Activated T-cell treated with anti-CD3 and anti-CD28 coated beads, Interleukin-2, amount 50 U/mL, for 24 hours (primary cell): Measurements from ENCODE around the gene EEPD1.
"Not testable (repeated sequence)": the region's sequence is repeated elsewhere in the genome, so short reads cannot be mapped to it uniquely, and the experiment has no call there.

Experiments
- DNase-seq: peaks from one replicate; pipeline ENCODE4 v3.0.0-alpha.2; 2020
- H3K27ac Mint-ChIP-seq: 2 replicates; pipeline ENCODE4 v1.8.0; 2020; ENCODE audit warnings: mild to moderate bottlenecking, mixed read lengths
- H3K27me3 Mint-ChIP-seq: 2 replicates; pipeline ENCODE4 v1.8.0; 2020; ENCODE audit warnings: mixed read lengths
- H3K36me3 Mint-ChIP-seq: 2 replicates; pipeline ENCODE4 v1.8.0; 2020; ENCODE audit warnings: low read depth, mixed read lengths
- H3K4me1 Mint-ChIP-seq: 2 replicates; pipeline ENCODE4 v1.8.0; 2020; ENCODE audit warnings: low read depth, mixed read lengths
- H3K4me3 Mint-ChIP-seq: 2 replicates; pipeline ENCODE4 v1.8.0; 2020; ENCODE audit warnings: mild to moderate bottlenecking, moderate library complexity, mixed read lengths
- H3K9me3 Mint-ChIP-seq: 2 replicates; pipeline ENCODE4 v1.8.0; 2020; ENCODE audit warnings: mixed read lengths

Gene EEPD1

GRCh38 chr7:36313607-36314006 is 160.6 kb downstream of the EEPD1 start:
- Mint-ChIP-seq H3K36me3 (no peaks in the 10 kb centered on the region), H3K27ac (no peak overlapping the region), H3K4me1 (no peaks in the 10 kb centered on the region), H3K4me3 (no peak overlapping the region), H3K9me3 (no peaks in the 10 kb centered on the region), H3K27me3 (no peaks in the 10 kb centered on the region)
- no peak for DNase-seq

GRCh38 chr7:36314491-36314890 is 161.4 kb downstream of the EEPD1 start:
- H3K9me3 Mint-ChIP-seq, result no peaks in the 10 kb centered on the region
- no peaks in the 10 kb centered on the region for H3K27me3 Mint-ChIP-seq
- no peak for DNase-seq
- no peak overlapping the region for H3K27ac Mint-ChIP-seq
- H3K4me3 Mint-ChIP-seq, result no peak overlapping the region
- no peaks in the 10 kb centered on the region for H3K4me1 Mint-ChIP-seq
- no peaks in the 10 kb centered on the region for H3K36me3 Mint-ChIP-seq

DNA sequence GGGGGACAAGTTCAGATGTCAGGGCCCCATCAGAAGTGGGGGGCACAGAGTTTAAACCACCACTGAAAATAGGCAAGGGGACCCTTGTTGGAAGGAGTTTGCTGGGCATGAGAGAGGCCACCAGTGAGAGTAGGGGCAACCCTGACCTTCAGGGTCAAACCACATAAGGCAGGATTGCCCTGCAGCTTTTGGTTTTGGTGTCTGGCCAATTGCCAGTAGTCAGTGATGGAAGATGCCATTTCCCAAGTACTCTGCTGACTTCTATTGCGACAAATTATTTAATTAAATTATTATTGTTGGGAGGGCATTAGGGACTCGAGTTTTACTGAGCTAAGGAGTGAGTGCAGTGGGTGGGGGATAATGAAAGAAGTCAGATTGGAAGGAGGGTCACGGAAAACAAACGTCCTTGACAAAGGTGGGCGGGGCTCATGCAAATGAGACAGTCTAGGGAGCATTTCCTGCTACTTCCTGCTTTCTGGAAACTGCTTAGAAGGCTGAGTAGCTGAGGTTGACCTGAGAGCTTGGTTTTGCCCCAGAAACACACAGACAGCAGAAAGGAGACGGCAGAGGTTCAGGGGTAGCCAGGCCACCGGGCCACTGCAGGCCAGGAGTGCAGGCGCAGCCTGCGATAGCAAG is 162.4 kb downstream of the EEPD1 start:
- H3K27ac Mint-ChIP-seq, result no peak overlapping the region
- peaks cover 3% of the 10 kb centered on the region for H3K27me3 Mint-ChIP-seq
- H3K4me1 Mint-ChIP-seq, result no peaks in the 10 kb centered on the region

DNA sequence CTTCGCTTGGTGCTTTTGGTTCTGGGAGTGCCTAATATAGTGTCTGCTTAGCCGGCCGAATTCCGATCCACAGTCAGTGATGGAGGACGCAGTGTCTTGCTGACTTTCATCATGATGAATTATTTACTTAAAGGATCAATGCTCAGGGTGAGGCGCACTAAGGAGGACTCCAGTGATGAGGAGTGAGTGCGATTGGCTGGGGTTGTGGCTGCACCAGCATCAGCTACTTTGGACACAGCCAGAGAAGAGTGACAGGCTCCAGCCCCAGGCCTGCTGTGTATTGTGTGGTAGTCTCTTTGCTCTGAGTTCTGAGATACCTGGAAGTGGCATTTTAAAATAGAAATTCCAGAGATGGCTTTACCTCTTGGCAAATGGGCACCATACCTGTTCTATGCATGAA is 163.3 kb downstream of the EEPD1 start:
- no peaks in the 10 kb centered on the region for H3K9me3 Mint-ChIP-seq
- H3K27ac Mint-ChIP-seq, result no peak overlapping the region
- peaks cover 6% of the 10 kb centered on the region for H3K27me3 Mint-ChIP-seq
- no peak for DNase-seq
- H3K4me1 Mint-ChIP-seq, result no peaks in the 10 kb centered on the region
- H3K4me3 Mint-ChIP-seq, result no peak overlapping the region
- no peaks in the 10 kb centered on the region for H3K36me3 Mint-ChIP-seq

More for the DNA sequence above, 162.4 kb downstream of the EEPD1 start:
- H3K9me3 Mint-ChIP-seq, result no peaks in the 10 kb centered on the region
- no peaks in the 10 kb centered on the region for H3K36me3 Mint-ChIP-seq
- H3K4me3 Mint-ChIP-seq, result no peak overlapping the region
- no peak for DNase-seq

GRCh38 chr7:36317276-36317675 is 164.2 kb downstream of the EEPD1 start:
- H3K4me1 Mint-ChIP-seq, result no peaks in the 10 kb centered on the region
- DNase-seq, result no peak
- H3K9me3 Mint-ChIP-seq, result no peaks in the 10 kb centered on the region
- H3K4me3 Mint-ChIP-seq, result no peak overlapping the region
- H3K27me3 Mint-ChIP-seq, result peaks cover 9% of the 10 kb centered on the region
- no peaks in the 10 kb centered on the region for H3K36me3 Mint-ChIP-seq
- H3K27ac Mint-ChIP-seq, result no peak overlapping the region

- H3K9me3 Mint-ChIP-seq, result no peaks in the 10 kb centered on the region
- H3K27ac Mint-ChIP-seq, result no peak overlapping the region
- H3K4me1 Mint-ChIP-seq, result no peaks in the 10 kb centered on the region
- H3K36me3 Mint-ChIP-seq, result no peaks in the 10 kb centered on the region
- DNase-seq, result no peak
- H3K27me3 Mint-ChIP-seq, result peaks cover 9% of the 10 kb centered on the region
- no peak overlapping the region for H3K4me3 Mint-ChIP-seq
Observed at GRCh38 chr7:36318116-36318515, 165.1 kb downstream of the EEPD1 start.

DNA sequence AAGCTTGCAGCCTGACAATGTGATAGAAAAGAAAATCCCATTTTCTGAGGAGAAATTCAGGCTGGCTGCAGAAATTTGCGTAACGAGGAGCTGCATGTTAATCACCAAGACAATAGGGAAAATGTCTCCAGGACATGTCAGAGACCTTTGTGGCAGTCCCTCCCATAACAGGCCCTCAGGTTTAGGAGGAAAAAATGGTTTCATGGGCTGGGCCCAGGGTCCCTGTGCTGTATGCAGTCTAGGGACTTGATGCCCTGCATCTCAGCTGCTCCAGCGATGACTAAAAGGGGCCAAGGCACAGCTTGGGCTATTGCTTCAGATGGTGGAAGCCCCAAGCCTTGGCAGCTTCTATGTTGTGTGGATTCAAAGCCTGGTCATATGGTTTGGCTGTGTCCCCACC is 168.2 kb downstream of the EEPD1 start:
- not testable (repeated sequence) for H3K9me3 Mint-ChIP-seq

GRCh38 chr7:36336390-36336789 is 183.3 kb downstream of the EEPD1 start:
- DNase-seq, result no peak
- H3K36me3 Mint-ChIP-seq, result no peaks in the 10 kb centered on the region
- H3K4me1 Mint-ChIP-seq, result no peaks in the 10 kb centered on the region
- H3K4me3 Mint-ChIP-seq, result no peak overlapping the region
- H3K27me3 Mint-ChIP-seq, result peaks cover 8% of the 10 kb centered on the region
- no peak overlapping the region for H3K27ac Mint-ChIP-seq
- no peaks in the 10 kb centered on the region for H3K9me3 Mint-ChIP-seq

More for the DNA sequence above, 168.2 kb downstream of the EEPD1 start:
- not testable (repeated sequence) for H3K4me1 Mint-ChIP-seq, H3K4me3 Mint-ChIP-seq, H3K27ac Mint-ChIP-seq, H3K27me3 Mint-ChIP-seq, H3K36me3 Mint-ChIP-seq, DNase-seq

DNA sequence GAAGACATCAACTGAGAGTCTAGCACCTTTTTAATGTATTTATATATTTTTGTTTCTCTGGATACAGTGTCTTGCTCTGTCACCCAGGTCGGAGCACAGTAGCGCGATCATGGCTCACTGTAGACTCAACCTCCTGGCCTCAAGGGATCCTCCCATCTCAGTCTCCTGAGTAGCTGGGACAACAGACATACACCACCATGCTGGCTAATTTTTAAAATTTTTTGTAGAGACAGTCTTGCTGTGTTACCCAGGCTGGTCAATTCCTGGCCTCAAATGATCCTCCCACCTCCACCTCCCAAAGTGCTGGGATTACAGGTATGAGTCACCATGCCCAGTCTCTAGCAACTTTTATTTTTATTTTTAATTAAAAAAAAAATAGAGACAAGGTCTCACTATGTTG is 185.2 kb downstream of the EEPD1 start:
- H3K27ac Mint-ChIP-seq, result no peak overlapping the region
- no peak for DNase-seq
- H3K4me3 Mint-ChIP-seq, result no peak overlapping the region
- no peaks in the 10 kb centered on the region for H3K4me1 Mint-ChIP-seq
- H3K27me3 Mint-ChIP-seq, result peaks cover 18% of the 10 kb centered on the region
- no peaks in the 10 kb centered on the region for H3K36me3 Mint-ChIP-seq
- no peaks in the 10 kb centered on the region for H3K9me3 Mint-ChIP-seq

- Mint-ChIP-seq H3K27me3 (peaks cover 18% of the 10 kb centered on the region), H3K4me3 (no peak overlapping the region), H3K4me1 (no peaks in the 10 kb centered on the region), H3K27ac (no peak overlapping the region), H3K36me3 (no peaks in the 10 kb centered on the region), H3K9me3 (no peaks in the 10 kb centered on the region)
- DNase-seq, result no peak
Observed at GRCh38 chr7:36343548-36343947, 190.5 kb downstream of the EEPD1 start.

DNA sequence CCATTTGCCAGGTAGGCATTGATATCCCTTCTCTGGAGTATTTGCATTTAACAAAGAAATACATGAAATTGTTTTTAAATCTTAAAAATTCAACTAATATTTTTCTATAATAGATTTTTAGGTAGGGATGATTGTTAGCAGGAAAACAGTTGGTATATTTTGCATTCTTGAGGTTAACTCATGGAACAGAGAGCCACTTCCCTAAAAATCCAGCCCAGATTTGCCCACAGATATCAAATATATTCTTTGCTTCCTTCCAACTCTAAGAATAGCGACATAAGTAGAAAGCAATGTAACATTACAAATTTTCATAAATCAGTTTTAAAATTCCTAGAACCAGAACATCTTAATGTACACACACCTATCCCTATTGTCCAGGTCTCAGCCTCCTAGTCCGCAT is 191.6 kb downstream of the EEPD1 start:
- Mint-ChIP-seq H3K27ac (no peak overlapping the region), H3K9me3 (no peaks in the 10 kb centered on the region), H3K36me3 (no peaks in the 10 kb centered on the region), H3K4me3 (no peak overlapping the region), H3K4me1 (no peaks in the 10 kb centered on the region), H3K27me3 (peaks cover 18% of the 10 kb centered on the region)
- no peak for DNase-seq

GRCh38 chr7:36346260-36346831 is 193.3 kb downstream of the EEPD1 start:
- Mint-ChIP-seq H3K4me3 (no peak overlapping the region), H3K9me3 (no peaks in the 10 kb centered on the region), H3K4me1 (no peaks in the 10 kb centered on the region), H3K36me3 (no peaks in the 10 kb centered on the region), H3K27ac (no peak overlapping the region), H3K27me3 (peaks cover 9% of the 10 kb centered on the region)
- DNase-seq, result no peak

GRCh38 chr7:36348256-36348655 is 195.2 kb downstream of the EEPD1 start:
- Mint-ChIP-seq H3K27ac (no peak overlapping the region), H3K9me3 (no peaks in the 10 kb centered on the region), H3K27me3 (no peaks in the 10 kb centered on the region), H3K4me3 (no peak overlapping the region), H3K4me1 (no peaks in the 10 kb centered on the region), H3K36me3 (no peaks in the 10 kb centered on the region)
- DNase-seq, result no peak

DNA sequence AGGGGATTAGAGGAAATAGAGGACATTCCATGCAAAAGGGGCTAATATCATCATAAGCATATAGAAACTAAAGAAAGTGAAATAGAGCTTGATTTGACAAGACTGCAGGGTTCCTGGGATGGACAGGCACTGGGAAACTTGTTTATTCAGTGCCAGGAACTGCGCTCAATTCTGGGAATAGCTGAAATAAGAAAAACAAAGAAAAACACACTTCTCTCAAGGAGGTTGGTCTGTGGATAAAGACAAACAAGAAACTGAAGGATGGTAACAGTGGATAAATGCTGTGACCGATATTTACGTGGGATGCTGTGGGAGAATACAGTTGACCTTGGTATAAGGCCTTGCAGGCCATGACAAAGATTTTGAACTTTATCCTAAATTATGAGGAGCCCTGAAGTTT is 195.7 kb downstream of the EEPD1 start:
- DNase-seq, result no peak
- no peaks in the 10 kb centered on the region for H3K9me3 Mint-ChIP-seq
- H3K36me3 Mint-ChIP-seq, result no peaks in the 10 kb centered on the region
- H3K4me3 Mint-ChIP-seq, result no peak overlapping the region
- H3K27ac Mint-ChIP-seq, result no peak overlapping the region
- no peaks in the 10 kb centered on the region for H3K27me3 Mint-ChIP-seq
- no peaks in the 10 kb centered on the region for H3K4me1 Mint-ChIP-seq

- DNase-seq, result no peak
- H3K4me1 Mint-ChIP-seq, result no peaks in the 10 kb centered on the region
- H3K4me3 Mint-ChIP-seq, result no peak overlapping the region
- H3K27ac Mint-ChIP-seq, result no peak overlapping the region
- no peaks in the 10 kb centered on the region for H3K27me3 Mint-ChIP-seq
- H3K9me3 Mint-ChIP-seq, result no peaks in the 10 kb centered on the region
- H3K36me3 Mint-ChIP-seq, result no peaks in the 10 kb centered on the region
Observed at GRCh38 chr7:36349626-36350025, 196.6 kb downstream of the EEPD1 start.
